HepG2 (cell line): ENCODE measurements around the gene CTNNA1. TPM values are rescaled to one million over a fixed set of nuclear protein-coding genes. Genes with fewer than 3 reads are reported as not detected.

Experiments
- ATAC-seq: fragments of 200-7000 bp; cut with Tn5 transposase; 3 replicates; pipeline ENCODE4 v1.9.1; 2020; ENCODE audit warnings: mild to moderate bottlenecking, moderate library complexity
- BruUV-seq: library from RNA; stranded (reverse); fragments of 400-500 nt; replicated peaks from 2 replicates; lab custom pipeline; 2021; lab: Mats Ljungman, UMichigan
- CTCF ChIA-PET: fragments of 300-600 bp; formaldehyde crosslinking; extraction: SDS; loops from one replicate; lab custom pipeline; 2021; ENCODE audit warnings: low total read pairs, inconsistent platforms, low intra/inter-chr PET ratio; lab: Yijun Ruan, JAX
- POLR2A ChIA-PET: fragments of 350-600 bp; sonication (Branson Sonifier 250); formaldehyde crosslinking; loops from one replicate; lab custom pipeline; 2020; ENCODE audit warnings: antibody characterized with exemption, inconsistent platforms; lab: Yijun Ruan, JAX
- DNase-seq: peaks from one replicate; pipeline ENCODE4 v3.0.0-alpha.2; 2015; ENCODE audit warnings: low spot score
- FAIRE-seq: peaks from 3 replicates; lab custom pipeline; 2011; peaks lifted over from hg19 to GRCh38; lab: Jason Lieb, UNC
- H2AFZ ChIP-seq: one replicate; pipeline ENCODE4 v1.6.1; 2011; ENCODE audit warnings: low read length, inconsistent platforms
- H3K27ac ChIP-seq: fragments of 300-600 bp; 3 replicates; pipeline ENCODE4 v1.8.0; 2011; ENCODE audit warnings: mixed run types, mild to moderate bottlenecking, mixed read lengths, low read length, inconsistent platforms; ENCODE audit not compliant: insufficient read depth; ENCODE audit errors: extremely low read length
- H3K27me3 ChIP-seq, 2 experiments: fragments of 200-600 bp in 1 of 2; 2 replicates in 1 of 2; 3 replicates in 1 of 2; pipeline versions ENCODE4 v1.6.0 to v1.8.0; 2011; ENCODE audit warnings: low read length in 2 of 2, mild to moderate bottlenecking in 2 of 2, moderate library complexity in 2 of 2, inconsistent platforms in 1 of 2; ENCODE audit not compliant: insufficient read depth in 2 of 2, control insufficient read depth in 1 of 2
- H3K36me3 ChIP-seq, 2 experiments: fragments of 200-600 bp in 1 of 2; replicated peaks in 1 of 2; 2 replicates in 1 of 2; 3 replicates in 1 of 2; pipeline versions ENCODE4 v1.5.1 to v1.8.0; 2011; ENCODE audit warnings: low read length in 2 of 2, inconsistent platforms in 1 of 2; ENCODE audit not compliant: insufficient read depth in 2 of 2, control insufficient read depth in 1 of 2
- H3K4me1 ChIP-seq: 2 replicates; pipeline ENCODE4 v1.5.1; 2012; ENCODE audit warnings: low read length, inconsistent platforms; ENCODE audit not compliant: insufficient read depth
- H3K4me2 ChIP-seq: 2 replicates; pipeline ENCODE4 v1.6.0; 2011; ENCODE audit warnings: low read depth, low read length, inconsistent platforms
- H3K4me3 ChIP-seq, 3 experiments: fragments of 200-600 bp in 1 of 3; sonication (generic), shearing (Covaris generic) in 1 of 3; replicated peaks in 1 of 3; 2 replicates each; pipeline ENCODE4 v1.5.1; 2011 to 2016; ENCODE audit warnings: low read length in 3 of 3, inconsistent platforms in 2 of 3, low read depth in 2 of 3, mild to moderate bottlenecking in 2 of 3, control low read depth in 1 of 3, mixed read lengths in 1 of 3; ENCODE audit not compliant: insufficient read depth in 1 of 3
- H3K79me2 ChIP-seq: one replicate; pipeline ENCODE4 v1.6.1; 2011; ENCODE audit warnings: low read length, inconsistent platforms; ENCODE audit not compliant: insufficient read depth
- H3K9ac ChIP-seq: 2 replicates; pipeline ENCODE4 v1.6.0; 2011; ENCODE audit warnings: mild to moderate bottlenecking, low read depth, low read length, inconsistent platforms; ENCODE audit not compliant: insufficient read depth
- H3K9me3 ChIP-seq: 2 replicates; pipeline ENCODE4 v1.5.1; 2012; ENCODE audit warnings: mild to moderate bottlenecking, low read length
- H4K20me1 ChIP-seq: 2 replicates; pipeline ENCODE4 v1.6.0; 2011; ENCODE audit warnings: inconsistent platforms, mild to moderate bottlenecking, low read length, moderate library complexity; ENCODE audit not compliant: insufficient read depth
- BCL3 ChIP-seq: sonication (generic); formaldehyde crosslinking; IDR thresholded peaks from 2 replicates; pipeline ENCODE4 v1.5.1; 2020; ENCODE audit warnings: mild to moderate bottlenecking, missing genetic modification reagents, moderate library complexity
- CCAR2 ChIP-seq: fragments of 200-400 bp; formaldehyde crosslinking; optimal IDR thresholded peaks from 2 replicates; pipeline ENCODE3; 2018; ENCODE audit warnings: low read depth, mild to moderate bottlenecking, low read length, moderate library complexity
- KAT2B ChIP-seq: fragments of 150-350 bp; IDR thresholded peaks from 2 replicates; pipeline ENCODE4 v1.6.1; 2014; ENCODE audit warnings: low read depth, low read length, borderline replicate concordance
- KLF13 ChIP-seq: sonication (generic); formaldehyde crosslinking; IDR thresholded peaks from 2 replicates; pipeline ENCODE4 v1.4.0; 2020; ENCODE audit warnings: mild to moderate bottlenecking, missing genetic modification reagents
- PRDM4 ChIP-seq: sonication (generic); formaldehyde crosslinking; IDR thresholded peaks from 2 replicates; pipeline ENCODE4 v1.9.0; 2021; ENCODE audit warnings: missing genetic modification reagents, borderline replicate concordance
- RARG ChIP-seq: sonication (generic); formaldehyde crosslinking; IDR thresholded peaks from 2 replicates; pipeline ENCODE4 v1.4.0; 2020; ENCODE audit warnings: low read depth, mild to moderate bottlenecking, missing genetic modification reagents
- RBM39 ChIP-seq: fragments of 200-400 bp; formaldehyde crosslinking; IDR thresholded peaks from one replicate; pipeline ENCODE4 v1.6.1; 2018; ENCODE audit warnings: antibody characterized with exemption, mild to moderate bottlenecking, low read depth, low read length; ENCODE audit not compliant: poor library complexity, severe bottlenecking
- TCF7 ChIP-seq: sonication (generic); IDR thresholded peaks from 2 replicates; pipeline ENCODE4 v1.6.1; 2016; ENCODE audit warnings: antibody characterized with exemption, low read depth
- ZMYM3 ChIP-seq: sonication (generic); formaldehyde crosslinking; IDR thresholded peaks from 2 replicates; pipeline ENCODE4 v1.5.1; 2020; ENCODE audit warnings: mild to moderate bottlenecking, missing genetic modification reagents
- ZNF513 ChIP-seq: sonication (generic); formaldehyde crosslinking; conservative IDR thresholded peaks from 2 replicates; pipeline ENCODE4 v1.5.0; 2020; ENCODE audit warnings: missing genetic modification reagents
- ZSCAN12 ChIP-seq: sonication (generic); formaldehyde crosslinking; IDR thresholded peaks from 2 replicates; pipeline ENCODE4 v1.9.0; 2021; ENCODE audit warnings: mild to moderate bottlenecking, missing genetic modification reagents
- WGBS: methylation state at CpG from one replicate; pipeline ENCODE4 v1.1.6; 2017; ENCODE audit warnings: low lambda C conversion rate; 5-methylcytosine and 5-hydroxymethylcytosine counted together
- in situ Hi-C: cut with HindIII; loops from 2 replicates; pipeline ENCODE4 v1.10.0; 2017; ENCODE audit warnings: low pct_unique_long_range_greater_than_20kb; ENCODE audit not compliant: extremely low pct_ligation_motif_present
- intact Hi-C: fragments of 100-400 bp; cut with micrococcal nuclease; formaldehyde crosslinking; loops from one replicate; pipeline ENCODE4 v1.10.0; 2022; ENCODE audit not compliant: unreplicated experiment
- polyA plus RNA-seq, 8 experiments: library from polyadenylated mRNA; depleted of rRNA in 3 of 8; stranded (reverse) in 7 of 8; unstranded in 1 of 8; fragments of >200 nt; fragmentation: Illumina TruSeq in 4 of 8; extraction: Trizol in 4 of 8; gene quantifications; 2 replicates each; pipeline versions ENCODE4 v1.2.1 to v1.2.3, GENCODE V29; 2011 to 2016; ENCODE audit warnings: low read depth in 4 of 8, missing spikeins in 1 of 8, mixed read lengths in 1 of 8; ENCODE audit not compliant: insufficient read depth in 1 of 8
- total RNA-seq, 5 experiments: library from RNA; depleted of rRNA; stranded (reverse); fragments of >200 nt; fragmentation: Illumina TruSeq; extraction: Trizol; gene quantifications; 2 replicates each; pipeline ENCODE4 v1.2.3, GENCODE V29; 2016; ENCODE audit warnings: low read depth in 1 of 5

The CTNNA1 gene
- total and polyA plus RNA-seq, 2 of the 13 experiments (the other 11 are each of a cell fraction or from before 2014, with no cell fraction given), result 66.8 to 162 TPM

- peaks cover 19% of the 10 kb centered on the region for H3K79me2 ChIP-seq
- no peak overlapping the region for H3K9ac ChIP-seq
- peaks cover 75% of the 10 kb centered on the region for H4K20me1 ChIP-seq
- no peak for DNase-seq
- no peak overlapping the region for H3K27ac ChIP-seq
- 95% methylated on average over 5 of the region's 5 CpGs for WGBS
- H3K9me3 ChIP-seq, result no peaks in the 10 kb centered on the region
- no peak overlapping the region for H3K4me3 ChIP-seq
- H3K4me1 ChIP-seq, result peaks cover 40% of the 10 kb centered on the region
- no TSS peak for BruUV-seq
- in situ Hi-C loops, result no loop called here
- no peak for FAIRE-seq
- TF ChIP-seq TCF7, result no peak
- TF ChIP-seq PRDM4 (CRISPR knock-in tag), result no peak
- no peak for TF ChIP-seq RARG
- TF ChIP-seq BCL3, result no peak
- no peak for TF ChIP-seq CCAR2
- TF ChIP-seq ZMYM3 (CRISPR knock-in tag), result no peak
- TF ChIP-seq KLF13 (CRISPR knock-in tag), result no peak
- no peak for TF ChIP-seq ZSCAN12
- TF ChIP-seq KAT2B, result no peak
- no peak for TF ChIP-seq ZNF513 (CRISPR knock-in tag)
- TF ChIP-seq RBM39, result no peak
- no peak overlapping the region for H2AFZ ChIP-seq
- no peak for ATAC-seq
- H3K4me2 ChIP-seq, result no peak overlapping the region
- CTCF ChIA-PET, result no interaction called here
- POLR2A ChIA-PET, result no interaction called here
- H3K27me3 ChIP-seq, result no peaks in the 10 kb centered on the region
- H3K36me3 ChIP-seq, result 0 out of 5 replicates have a peak, but pooled peaks cover 0 to 9% of the 10 kb centered on the region in 2 experiments
- intact Hi-C loops, result no loop called here
These were observed 116.7 kb downstream of the CTNNA1 start for GRCh38 chr5:138869763-138870500.
